ENCODE measurements around the gene DUT. TPM values are rescaled to one million over a fixed set of nuclear protein-coding genes. Genes with fewer than 3 reads are reported as not detected.

Gene DUT
- polyA plus RNA-seq, 3 donors, result 43.8 to 71.9 (median 62.3) TPM

DNA sequence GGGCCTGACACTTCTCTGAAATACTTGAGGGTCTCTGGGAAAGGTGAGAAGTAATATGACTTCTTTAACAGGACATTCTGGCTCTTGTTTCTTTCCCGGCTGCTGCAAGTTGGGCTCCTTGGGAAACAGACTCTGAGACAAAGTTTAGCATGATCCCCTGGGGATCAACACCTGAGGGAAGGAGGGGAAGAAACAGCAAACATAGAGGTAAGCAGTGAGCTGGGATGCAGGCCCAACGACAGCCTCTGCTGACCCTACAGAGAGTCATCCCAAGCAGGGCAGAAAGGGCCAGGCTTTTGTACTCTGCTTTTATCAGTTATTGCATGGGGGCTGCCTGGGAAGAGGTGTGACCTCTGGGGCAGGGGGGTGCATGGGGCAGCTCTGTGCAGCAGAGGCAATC, 26.8 kb upstream of the DUT start:
- WGBS (ENCODE audit: insufficient coverage), result 63% methylated on average over 1 of the region's 2 CpGs
- Histone ChIP-seq H2AFZ (ENCODE audit: insufficient read depth, low read depth, low read length, poor library complexity, severe bottlenecking) (no peak overlapping the region), H3K9me3 (replicated peaks in 1 of 2; ENCODE audit: control insufficient read depth in 1 of 2, insufficient read depth in 1 of 2, low read length in 2 of 2) (no peaks in the 10 kb centered on the region)

GRCh38 chr15:48306639-48307038, 24.6 kb upstream of the DUT start:
- TF ChIP-seq CTCF (IDR thresholded peaks at IDR 0.05), result no peak
- Histone ChIP-seq H3K9me3 (replicated peaks in 1 of 2; ENCODE audit: control insufficient read depth in 1 of 2, insufficient read depth in 1 of 2, low read length in 2 of 2) (no peaks in the 10 kb centered on the region), H3K36me3 (replicated peaks in 1 of 2; ENCODE audit: control insufficient read depth in 1 of 2, insufficient read depth in 2 of 2, low read length in 2 of 2) (no peaks in the 10 kb centered on the region), H3K4me3 (replicated peaks in 1 of 3; ENCODE audit: low read depth in 2 of 3, low read length in 3 of 3) (no peak overlapping the region), H2AFZ (ENCODE audit: insufficient read depth, low read depth, low read length, poor library complexity, severe bottlenecking) (no peak overlapping the region), H3K27ac (ENCODE audit: low read depth in 1 of 2, low read length in 2 of 2) (no peak overlapping the region), H4K20me1 (ENCODE audit: insufficient read depth, low read length) (no peaks in the 10 kb centered on the region), H3K79me2 (ENCODE audit: insufficient read depth, low read length) (no peaks in the 10 kb centered on the region), H3K27me3 (ENCODE audit: control insufficient read depth in 2 of 2, insufficient read depth in 2 of 2, low read length in 2 of 2) (no peaks in the 10 kb centered on the region), H3K4me1 (ENCODE audit: control insufficient read depth in 1 of 2, insufficient read depth in 2 of 2, low read length in 2 of 2) (peaks cover 0 to under 1% of the 10 kb centered on the region in 2 donors), H3K4me2 (replicated peaks; ENCODE audit: extremely low read depth, low read length, poor library complexity, severe bottlenecking) (no peak overlapping the region), H3K9ac (ENCODE audit: insufficient read depth, low read length, poor library complexity, severe bottlenecking) (no peak overlapping the region)
- Mint-ChIP-seq H3K27me3 (ENCODE audit: low read depth in 3 of 3) (peaks cover 0 to 2% (median 0%) of the 10 kb centered on the region in 3 donors), H3K4me1 (peaks cover 6% of the 10 kb centered on the region), H3K4me3 (no peak overlapping the region), H3K27ac (no peak overlapping the region), H3K9me3 (peaks cover 0 to 3% (median 0%) of the 10 kb centered on the region in 7 donors), H3K36me3 (no peaks in the 10 kb centered on the region)
- intact Hi-C loops (cut with micrococcal nuclease), result no loop called here
- no peak for DNase-seq
- WGBS (ENCODE audit: insufficient coverage), result 100% methylated on average over 1 of the region's 1 CpG

More for the DNA sequence above, 26.8 kb upstream of the DUT start:
- intact Hi-C loops (cut with micrococcal nuclease), result no loop called here
- Histone ChIP-seq H3K27me3 (ENCODE audit: control insufficient read depth in 2 of 2, insufficient read depth in 2 of 2, low read length in 2 of 2) (no peaks in the 10 kb centered on the region), H4K20me1 (ENCODE audit: insufficient read depth, low read length) (no peaks in the 10 kb centered on the region), H3K4me3 (replicated peaks in 1 of 3; ENCODE audit: low read depth in 2 of 3, low read length in 3 of 3) (no peak overlapping the region), H3K4me2 (replicated peaks; ENCODE audit: extremely low read depth, low read length, poor library complexity, severe bottlenecking) (no peak overlapping the region), H3K4me1 (ENCODE audit: control insufficient read depth in 1 of 2, insufficient read depth in 2 of 2, low read length in 2 of 2) (no peaks in the 10 kb centered on the region), H3K27ac (ENCODE audit: low read depth in 1 of 2, low read length in 2 of 2) (no peak overlapping the region), H3K36me3 (replicated peaks in 1 of 2; ENCODE audit: control insufficient read depth in 1 of 2, insufficient read depth in 2 of 2, low read length in 2 of 2) (no peaks in the 10 kb centered on the region), H3K9ac (ENCODE audit: insufficient read depth, low read length, poor library complexity, severe bottlenecking) (no peak overlapping the region), H3K79me2 (ENCODE audit: insufficient read depth, low read length) (no peaks in the 10 kb centered on the region)
- Mint-ChIP-seq H3K36me3 (no peaks in the 10 kb centered on the region), H3K9me3 (peaks cover 0 to 5% (median 0%) of the 10 kb centered on the region in 7 donors), H3K27ac (no peak overlapping the region), H3K27me3 (ENCODE audit: low read depth in 3 of 3) (peaks cover 2 to 3% (median 2%) of the 10 kb centered on the region in 3 donors), H3K4me3 (no peak overlapping the region), H3K4me1 (no peaks in the 10 kb centered on the region)
- TF ChIP-seq CTCF (IDR thresholded peaks at IDR 0.05), result no peak
- DNase-seq, result no peak
